GM03348 (cell line): ENCODE measurements around the gene ATF7IP2.
"Not testable (repeated sequence)": the region's sequence is repeated elsewhere in the genome, so short reads cannot be mapped to it uniquely, and the experiment has no call there.

Source experiments
- DNase-seq: peaks from one replicate; pipeline ENCODE4 v3.0.0; 2012; ENCODE audit warnings: low spot score

Gene ATF7IP2

DNA sequence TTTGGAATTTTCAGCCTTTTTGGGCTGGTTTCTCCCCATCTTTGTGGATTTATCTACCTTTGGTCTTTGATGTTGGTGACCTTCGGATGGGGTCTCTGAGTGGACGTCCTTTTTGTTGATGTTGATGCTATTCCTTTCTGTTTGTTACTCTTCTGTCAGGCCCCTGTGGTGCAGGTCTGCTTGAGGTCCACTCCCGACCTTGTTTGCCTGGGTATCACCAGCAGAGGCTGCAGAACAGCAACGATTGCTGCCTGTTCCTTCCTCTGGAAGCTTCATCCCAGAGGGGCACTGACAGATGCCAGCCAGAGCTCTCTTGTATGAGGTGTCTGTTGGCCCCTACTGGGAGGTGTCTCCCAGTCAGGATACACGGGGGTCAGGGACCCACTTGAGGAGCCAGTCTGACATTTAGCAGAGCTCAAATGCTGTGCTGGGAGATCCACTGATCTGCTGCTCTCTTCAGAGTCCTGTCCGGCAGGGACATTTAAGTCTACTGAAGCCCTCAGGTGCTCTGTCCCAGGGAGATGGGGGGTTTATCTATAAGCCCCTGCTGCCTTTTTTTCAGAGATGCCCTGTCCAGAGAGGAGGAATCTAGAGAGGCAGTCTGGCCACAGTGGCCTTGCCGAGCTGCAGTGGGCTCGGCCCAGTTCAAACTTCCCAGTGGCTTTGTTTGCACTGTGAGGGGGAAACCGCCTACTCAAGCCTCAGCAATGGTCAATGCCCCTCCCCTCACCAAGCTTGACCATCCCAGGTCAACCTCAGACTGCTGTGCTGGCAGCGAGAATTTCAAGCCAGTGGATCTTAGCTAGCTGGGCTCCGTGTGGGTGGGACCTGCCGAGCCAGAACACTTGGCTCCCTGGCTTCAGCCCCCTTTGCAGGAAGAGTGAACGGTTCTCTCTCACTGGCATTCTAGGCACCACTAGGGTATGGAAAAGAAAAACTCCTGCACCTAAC is 66.6 kb downstream of the ATF7IP2 start:
- not testable (repeated sequence) for DNase-seq

GRCh38 chr16:10453159-10453510 is 67.3 kb downstream of the ATF7IP2 start:
- DNase-seq: no peak

- DNase-seq: peak; percentile 9
Measured at GRCh38 chr16:10465821-10466220, 80.0 kb downstream of the ATF7IP2 start.

DNA sequence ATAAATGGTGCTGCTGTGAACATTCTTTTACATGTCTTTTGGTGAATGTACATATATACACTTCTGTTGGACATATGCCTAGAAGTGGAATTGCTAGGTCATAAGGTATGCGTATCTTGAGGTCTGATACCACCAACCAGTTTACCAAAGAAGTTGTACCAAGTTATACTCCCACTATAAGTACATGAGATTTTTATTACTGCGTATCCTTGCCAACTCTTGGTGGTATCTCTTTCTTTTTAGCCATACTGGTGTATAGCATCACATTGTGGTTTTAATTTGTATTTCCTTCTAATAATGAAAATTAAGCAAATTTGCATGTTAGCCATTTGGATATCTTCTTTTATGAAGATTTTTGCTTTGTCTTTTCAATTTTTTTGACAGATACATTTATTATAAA is 80.5 kb downstream of the ATF7IP2 start:
- no peak for DNase-seq

DNA sequence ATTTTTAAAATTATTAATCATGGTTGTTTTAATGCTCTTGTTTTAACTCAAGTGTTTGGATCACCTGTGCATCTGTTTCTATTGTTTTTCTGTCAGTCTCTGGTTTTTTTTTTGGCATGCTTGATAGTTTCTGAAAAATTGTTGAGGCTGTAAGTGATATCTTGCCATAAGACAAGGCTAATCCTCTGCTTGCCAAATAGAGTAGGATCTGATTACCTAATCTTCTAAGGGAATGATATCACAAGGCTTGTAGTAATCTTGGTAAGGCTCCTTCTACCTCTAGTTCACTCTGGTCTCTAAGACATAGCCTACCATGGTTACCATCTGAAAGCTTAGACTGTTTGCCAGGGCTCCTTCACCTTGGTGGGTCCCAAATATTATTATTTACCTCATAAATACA is 81.0 kb downstream of the ATF7IP2 start:
- DNase-seq: no peak

DNA sequence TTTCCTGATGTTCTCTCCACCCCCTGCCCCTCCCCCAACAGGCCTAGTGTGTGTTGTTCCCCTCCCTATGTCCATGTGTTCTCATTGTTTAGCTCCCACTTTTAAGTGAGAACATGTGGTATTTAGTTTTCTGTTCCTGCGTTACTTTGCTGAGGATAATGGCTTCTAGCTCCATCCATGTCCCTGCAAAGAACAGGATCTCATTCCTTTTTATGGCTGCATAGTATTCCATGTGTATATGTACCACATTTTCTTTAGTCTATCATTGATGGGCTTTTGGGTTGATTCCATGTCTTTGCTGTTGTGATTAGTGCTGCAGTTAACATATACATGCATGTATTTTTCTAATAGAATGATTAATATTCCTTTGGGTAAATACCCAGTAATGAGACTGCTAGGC is 90.8 kb downstream of the ATF7IP2 start:
- DNase-seq: not testable (repeated sequence)

GRCh38 chr16:10480151-10480550 is 94.3 kb downstream of the ATF7IP2 start:
- DNase-seq: no peak

DNA sequence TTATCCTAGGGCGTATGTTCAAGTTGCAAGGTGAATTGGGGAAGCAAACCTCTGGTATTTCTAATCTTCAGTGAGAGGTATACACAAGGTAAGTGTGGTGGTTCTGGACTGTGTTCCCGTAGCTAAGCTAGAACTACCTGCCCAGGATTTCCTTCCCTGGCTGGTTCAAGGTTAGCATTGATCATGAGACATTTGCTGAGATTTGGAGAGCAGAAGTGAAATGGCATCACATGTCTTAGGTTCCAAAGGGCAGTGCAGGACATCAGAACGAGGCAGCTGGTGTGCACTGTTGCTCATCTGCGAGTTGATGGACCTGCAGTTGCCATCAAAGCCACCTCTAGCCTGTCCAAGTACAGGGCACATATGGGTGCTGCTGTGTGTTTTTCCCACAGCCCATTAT is 99.3 kb downstream of the ATF7IP2 start:
- DNase-seq: no peak

- DNase-seq: no peak
Measured at GRCh38 chr16:10485698-10486382, 100.0 kb downstream of the ATF7IP2 start.

GRCh38 chr16:10490141-10490540 is 104.3 kb downstream of the ATF7IP2 start:
- DNase-seq: no peak

GRCh38 chr16:10493276-10493675 is 107.4 kb downstream of the ATF7IP2 start:
- DNase-seq: no peak

DNA sequence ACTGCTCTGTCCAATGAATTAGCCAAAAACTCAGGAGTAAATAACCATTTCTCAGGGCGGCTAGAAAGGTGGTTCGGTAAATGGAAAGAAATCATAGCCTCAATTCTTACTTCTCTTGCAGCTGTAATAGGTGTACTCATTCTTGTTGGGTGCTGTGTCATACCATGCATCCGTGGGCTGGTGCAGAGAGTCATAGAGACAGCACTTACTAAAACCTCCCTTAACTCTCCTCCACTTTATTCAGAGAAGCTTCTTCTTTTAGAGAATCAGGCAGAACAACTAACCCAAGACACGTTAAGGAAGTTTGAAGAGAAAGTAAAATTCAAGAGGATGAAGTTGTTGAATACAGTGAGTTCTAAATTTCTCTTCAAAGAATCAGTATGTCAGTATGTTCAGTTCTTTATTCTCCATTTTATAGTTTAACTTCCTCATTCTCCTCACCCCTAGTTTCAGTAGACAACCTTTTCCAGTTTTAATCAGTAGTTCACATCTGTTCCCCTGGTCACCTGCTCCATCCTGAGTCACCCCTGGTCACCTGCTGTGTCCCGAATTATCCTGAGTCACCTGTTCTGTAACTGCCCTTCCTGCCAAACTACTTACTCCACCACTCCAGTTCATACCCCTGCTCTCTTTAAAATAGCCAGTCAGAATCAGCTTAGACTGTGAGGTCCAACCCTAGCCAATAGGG is 108.6 kb downstream of the ATF7IP2 start:
- DNase-seq: no peak

GRCh38 chr16:10495031-10495345 is 109.1 kb downstream of the ATF7IP2 start:
- DNase-seq: no peak

- DNase-seq: no peak
Measured at GRCh38 chr16:10497132-10498101, 111.6 kb downstream of the ATF7IP2 start.

GRCh38 chr16:10500582-10500981 is 114.7 kb downstream of the ATF7IP2 start:
- no peak for DNase-seq

- DNase-seq: no peak
Measured at GRCh38 chr16:10501016-10501607, 115.3 kb downstream of the ATF7IP2 start.

DNA sequence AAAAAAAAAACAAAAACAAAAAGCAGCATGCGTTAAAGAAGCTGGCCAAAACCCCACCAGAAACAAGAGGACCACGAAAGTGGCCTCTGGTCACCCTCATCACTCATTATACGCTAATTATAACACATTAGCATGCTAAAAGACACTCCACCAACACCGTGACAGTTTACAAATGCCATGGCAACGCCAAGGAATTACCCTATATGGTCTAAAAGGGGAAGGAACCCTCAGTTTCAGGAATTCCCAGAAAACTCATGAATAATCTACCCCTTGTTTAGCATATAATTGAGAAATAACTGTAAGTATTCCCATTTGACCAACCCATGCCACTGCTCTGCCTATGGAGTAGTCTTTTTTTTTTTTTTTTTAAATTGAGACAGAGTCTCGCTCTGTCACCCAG is 116.9 kb downstream of the ATF7IP2 start:
- DNase-seq: no peak

- no peak for DNase-seq
Measured at GRCh38 chr16:10504404-10504885, 118.6 kb downstream of the ATF7IP2 start.

DNA sequence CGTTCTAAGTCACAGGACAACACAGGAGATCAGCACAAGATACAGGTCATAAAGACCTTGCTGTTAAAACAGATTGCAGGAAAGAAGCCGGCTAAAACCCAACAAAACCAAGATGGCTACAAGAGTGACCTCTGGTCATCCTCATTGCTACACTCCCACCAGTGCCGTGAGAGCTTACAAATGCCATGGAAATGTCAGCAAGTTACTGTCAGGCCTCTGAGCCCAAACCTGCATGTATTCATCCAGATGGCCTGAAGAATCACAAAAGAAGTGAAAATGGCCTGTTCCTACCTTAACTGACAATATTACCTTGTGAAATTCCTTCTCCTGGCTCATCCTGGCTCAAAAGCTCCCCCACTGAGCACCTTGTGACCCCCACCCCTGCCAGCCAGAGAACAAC is 119.4 kb downstream of the ATF7IP2 start:
- not testable (repeated sequence) for DNase-seq

GRCh38 chr16:10509534-10510025 is 123.7 kb downstream of the ATF7IP2 start:
- peak; percentile 84 for DNase-seq

GRCh38 chr16:10510279-10510678 is 124.4 kb downstream of the ATF7IP2 start:
- no peak for DNase-seq
